Osteoblast (primary cell): ENCODE data around the gene DLK2. TPM values are rescaled to one million over a fixed set of nuclear protein-coding genes. Genes with fewer than 3 reads are reported as not detected.

Source experiments
- DNase-seq: peaks from one replicate; pipeline ENCODE4 v3.0.0; 2011; ENCODE audit warnings: low spot score, mixed read lengths; ENCODE audit not compliant: insufficient read length; ENCODE audit errors: missing footprints
- H2AFZ ChIP-seq: 2 replicates; pipeline ENCODE4 v1.6.0; 2011; ENCODE audit warnings: mild to moderate bottlenecking, low read length
- H3K27ac ChIP-seq: 2 replicates; pipeline ENCODE4 v1.5.1; 2011; ENCODE audit warnings: mild to moderate bottlenecking, low read depth, low read length, moderate library complexity
- H3K27me3 ChIP-seq: 2 replicates; pipeline ENCODE4 v1.6.0; 2012; ENCODE audit warnings: mild to moderate bottlenecking, control low read depth, inconsistent platforms, low read length, moderate library complexity; ENCODE audit not compliant: insufficient read depth
- H3K36me3 ChIP-seq: 2 replicates; pipeline ENCODE4 v1.5.1; 2011; ENCODE audit warnings: mild to moderate bottlenecking, low read length, control low read depth, moderate library complexity; ENCODE audit not compliant: insufficient read depth
- H3K4me1 ChIP-seq: 2 replicates; pipeline ENCODE4 v1.5.1; 2011; ENCODE audit warnings: mild to moderate bottlenecking, low read length, control low read depth, moderate library complexity; ENCODE audit not compliant: insufficient read depth
- H3K4me2 ChIP-seq: 2 replicates; pipeline ENCODE4 v1.6.0; 2011; ENCODE audit warnings: mild to moderate bottlenecking, low read length; ENCODE audit not compliant: insufficient read depth
- H3K4me3 ChIP-seq: fragments of 200-600 bp; sonication (generic); 3 replicates; pipeline ENCODE4 v1.5.1; 2012; ENCODE audit warnings: mild to moderate bottlenecking, low read length, inconsistent platforms; ENCODE audit not compliant: insufficient read depth
- H3K79me2 ChIP-seq: 2 replicates; pipeline ENCODE4 v1.6.0; 2012; ENCODE audit warnings: mild to moderate bottlenecking, low read length, control low read depth, inconsistent platforms; ENCODE audit not compliant: insufficient read depth
- H3K9me3 ChIP-seq: 2 replicates; pipeline ENCODE4 v1.5.1; 2011; ENCODE audit warnings: low read depth, low read length, control low read depth
- H4K20me1 ChIP-seq: 2 replicates; pipeline ENCODE4 v1.6.0; 2012; ENCODE audit warnings: mild to moderate bottlenecking, low read length, control low read depth; ENCODE audit not compliant: insufficient read depth
- total RNA-seq: library from RNA; depleted of rRNA; stranded (reverse); fragments of >200 nt; gene quantifications from 2 replicates; pipeline ENCODE4 v1.2.3, GENCODE V29; 2012
- TF ChIP-seq, protein P1 (sequence below): IDR thresholded peaks from 2 replicates; pipeline ENCODE4 v1.5.1; 2011; ENCODE audit warnings: mild to moderate bottlenecking, low read depth, low read length, moderate library complexity; ENCODE audit errors: extremely low read depth

The DLK2 gene
- total RNA-seq, 1 donor: not detected

DNA sequence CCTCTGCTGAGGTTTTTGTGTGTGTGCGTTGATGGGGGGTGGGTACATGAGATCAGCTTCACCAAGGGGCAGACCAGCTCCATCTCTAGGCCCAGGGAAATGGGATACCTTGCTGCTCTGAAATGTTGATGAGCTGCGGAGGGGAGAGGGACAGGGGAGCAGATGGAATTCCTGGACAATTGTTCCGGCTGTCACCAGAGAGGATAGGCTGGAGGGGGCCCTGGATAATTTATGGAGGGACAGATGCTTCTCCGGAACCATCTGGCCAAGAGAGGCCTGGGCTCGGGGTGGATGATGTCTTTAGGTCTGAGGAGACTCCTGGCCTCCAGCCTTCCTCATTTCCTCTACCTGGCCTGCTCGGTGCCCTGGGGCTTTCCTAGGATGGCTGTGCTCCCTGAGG is 20.2 kb upstream of the DLK2 start:
- no peak for DNase-seq
- H3K27me3 ChIP-seq: no peaks in the 10 kb centered on the region
- H3K4me1 ChIP-seq: peaks cover 13% of the 10 kb centered on the region
- H3K4me2 ChIP-seq: no peak overlapping the region
- H3K36me3 ChIP-seq: no peaks in the 10 kb centered on the region
- no peak overlapping the region for H3K27ac ChIP-seq
- no peaks in the 10 kb centered on the region for H3K9me3 ChIP-seq
- no peak overlapping the region for H3K4me3 ChIP-seq
- TF ChIP-seq, protein P1, sequence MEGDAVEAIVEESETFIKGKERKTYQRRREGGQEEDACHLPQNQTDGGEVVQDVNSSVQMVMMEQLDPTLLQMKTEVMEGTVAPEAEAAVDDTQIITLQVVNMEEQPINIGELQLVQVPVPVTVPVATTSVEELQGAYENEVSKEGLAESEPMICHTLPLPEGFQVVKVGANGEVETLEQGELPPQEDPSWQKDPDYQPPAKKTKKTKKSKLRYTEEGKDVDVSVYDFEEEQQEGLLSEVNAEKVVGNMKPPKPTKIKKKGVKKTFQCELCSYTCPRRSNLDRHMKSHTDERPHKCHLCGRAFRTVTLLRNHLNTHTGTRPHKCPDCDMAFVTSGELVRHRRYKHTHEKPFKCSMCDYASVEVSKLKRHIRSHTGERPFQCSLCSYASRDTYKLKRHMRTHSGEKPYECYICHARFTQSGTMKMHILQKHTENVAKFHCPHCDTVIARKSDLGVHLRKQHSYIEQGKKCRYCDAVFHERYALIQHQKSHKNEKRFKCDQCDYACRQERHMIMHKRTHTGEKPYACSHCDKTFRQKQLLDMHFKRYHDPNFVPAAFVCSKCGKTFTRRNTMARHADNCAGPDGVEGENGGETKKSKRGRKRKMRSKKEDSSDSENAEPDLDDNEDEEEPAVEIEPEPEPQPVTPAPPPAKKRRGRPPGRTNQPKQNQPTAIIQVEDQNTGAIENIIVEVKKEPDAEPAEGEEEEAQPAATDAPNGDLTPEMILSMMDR: no peak
- peaks cover 28% of the 10 kb centered on the region for H3K79me2 ChIP-seq
- no peak overlapping the region for H2AFZ ChIP-seq
- no peaks in the 10 kb centered on the region for H4K20me1 ChIP-seq

DNA sequence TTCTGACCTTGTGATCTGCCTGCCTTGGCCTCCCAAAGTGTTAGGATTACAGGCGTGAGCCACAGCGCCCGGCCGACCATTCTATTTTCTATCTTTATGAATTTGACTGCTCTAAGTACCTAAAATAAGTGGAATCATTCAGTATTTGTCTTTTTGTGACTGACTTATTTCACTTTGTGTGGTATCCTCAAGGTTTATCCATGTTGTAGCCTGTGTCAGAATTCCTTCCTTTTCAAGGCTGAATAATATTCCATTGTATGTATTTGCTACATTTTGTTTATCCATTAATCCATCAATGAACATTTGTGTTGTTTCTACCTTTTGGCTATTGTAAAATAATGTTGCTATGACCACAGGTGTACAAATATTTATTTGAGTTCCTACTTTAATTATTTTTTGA is 17.2 kb upstream of the DLK2 start:
- H3K4me3 ChIP-seq: no peak overlapping the region
- H4K20me1 ChIP-seq: no peaks in the 10 kb centered on the region
- no peaks in the 10 kb centered on the region for H3K36me3 ChIP-seq
- H3K4me1 ChIP-seq: peaks cover 4% of the 10 kb centered on the region
- no peak overlapping the region for H3K27ac ChIP-seq
- H2AFZ ChIP-seq: no peak overlapping the region
- TF ChIP-seq, protein P1: no peak
- no peaks in the 10 kb centered on the region for H3K9me3 ChIP-seq
- no peaks in the 10 kb centered on the region for H3K27me3 ChIP-seq
- no peak for DNase-seq
- no peak overlapping the region for H3K4me2 ChIP-seq
- no peaks in the 10 kb centered on the region for H3K79me2 ChIP-seq

DNA sequence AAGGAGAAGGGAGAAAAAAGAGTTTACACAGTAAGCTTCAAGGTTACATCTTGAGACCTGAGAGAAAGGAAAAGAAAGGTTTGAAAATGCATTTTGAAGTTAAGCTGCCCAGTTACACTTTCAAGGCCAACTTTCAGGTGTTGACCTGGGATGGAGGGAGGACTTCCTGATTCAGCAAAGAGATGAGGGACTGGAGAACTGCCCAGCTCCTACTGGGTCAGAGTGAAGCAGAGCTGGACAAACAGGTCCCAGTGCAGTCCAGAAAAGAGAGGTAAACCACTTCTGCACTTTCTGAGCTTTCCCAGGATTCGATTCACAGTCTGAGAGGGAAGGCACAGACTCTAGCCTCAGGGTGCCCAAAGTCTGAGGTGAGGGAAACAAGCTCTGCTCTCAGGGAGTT is 16.1 kb upstream of the DLK2 start:
- no peaks in the 10 kb centered on the region for H3K27me3 ChIP-seq
- no peak for DNase-seq
- TF ChIP-seq, protein P1: no peak
- no peaks in the 10 kb centered on the region for H4K20me1 ChIP-seq
- H3K9me3 ChIP-seq: no peaks in the 10 kb centered on the region
- no peak overlapping the region for H3K4me3 ChIP-seq
- H3K4me2 ChIP-seq: no peak overlapping the region
- H2AFZ ChIP-seq: no peak overlapping the region
- no peaks in the 10 kb centered on the region for H3K4me1 ChIP-seq
- H3K79me2 ChIP-seq: no peaks in the 10 kb centered on the region
- H3K27ac ChIP-seq: no peak overlapping the region
- no peaks in the 10 kb centered on the region for H3K36me3 ChIP-seq

DNA sequence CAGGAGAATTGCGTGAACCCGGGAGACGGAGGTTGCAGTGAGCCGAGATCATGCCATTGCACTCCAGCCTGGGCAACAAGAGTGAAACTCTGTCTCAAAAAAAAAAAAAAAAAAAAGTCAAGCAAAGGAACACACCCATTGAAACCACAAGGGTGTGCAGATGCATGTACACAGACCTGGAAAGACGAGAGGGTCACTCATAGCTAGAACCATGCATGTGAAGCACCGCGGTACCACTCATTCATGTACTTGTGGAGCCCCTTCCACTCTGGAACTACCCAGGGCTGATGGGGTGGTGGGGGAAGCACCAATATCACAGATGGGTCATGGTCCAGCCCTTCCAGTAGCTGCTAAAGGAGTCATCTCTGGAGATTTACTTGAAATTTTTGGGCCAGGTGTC is 14.6 kb upstream of the DLK2 start:
- Histone ChIP-seq H2AFZ (no peak overlapping the region), H3K79me2 (no peaks in the 10 kb centered on the region), H3K4me3 (no peak overlapping the region), H3K36me3 (no peaks in the 10 kb centered on the region), H3K27me3 (no peaks in the 10 kb centered on the region), H3K27ac (no peak overlapping the region), H3K4me1 (no peaks in the 10 kb centered on the region), H3K4me2 (no peak overlapping the region), H4K20me1 (no peaks in the 10 kb centered on the region), H3K9me3 (no peaks in the 10 kb centered on the region)
- TF ChIP-seq, protein P1: no peak
- DNase-seq: no peak
